NB4 (cell line): Measurements from ENCODE around the gene MAP2K6.

Source experiments
- DNase-seq: peaks from one replicate; pipeline ENCODE4 v3.0.0; 2010; ENCODE audit warnings: low read depth
- H3K4me3 ChIP-seq: one replicate; pipeline ENCODE4 v1.5.1; 2011; ENCODE audit warnings: mild to moderate bottlenecking, low read depth, low read length, moderate library complexity
- MYC ChIP-seq: IDR thresholded peaks from 2 replicates; pipeline ENCODE4 v1.6.1; 2011; ENCODE audit warnings: low read depth, low read length
- POLR2A ChIP-seq: IDR thresholded peaks from 2 replicates; pipeline ENCODE4 v1.6.1; 2011; ENCODE audit warnings: mild to moderate bottlenecking; ENCODE audit not compliant: insufficient read length; ENCODE audit errors: extremely low read depth
- TF ChIP-seq, protein P1 (sequence below): IDR thresholded peaks from 2 replicates; pipeline ENCODE4 v1.6.1; 2011; ENCODE audit warnings: low read depth, low read length
- TF ChIP-seq, protein P2 (sequence below): IDR thresholded peaks from one replicate; pipeline ENCODE4 v1.5.1; 2012; ENCODE audit warnings: low read depth, low read length

The MAP2K6 gene

DNA sequence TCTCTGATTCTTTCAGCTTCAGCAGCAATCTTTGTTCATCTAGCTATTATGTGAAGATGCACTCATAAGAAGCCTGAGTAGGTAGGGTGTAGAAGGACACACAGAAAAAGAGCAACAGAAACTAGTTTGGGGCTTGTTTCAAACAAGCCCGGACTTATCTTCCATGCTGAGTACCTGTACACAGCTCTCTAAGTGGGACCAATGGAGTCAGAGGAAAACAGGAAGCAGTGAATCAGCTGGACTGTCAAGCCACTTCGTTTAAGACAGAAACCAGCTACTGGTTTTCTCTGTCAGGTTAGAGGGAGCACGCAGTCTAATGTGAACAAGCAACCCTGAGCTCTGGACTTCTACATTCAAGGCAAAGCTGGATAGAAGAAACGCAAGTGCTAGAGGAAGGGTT lies 16.0 kb downstream of the MAP2K6 start:
- H3K4me3 ChIP-seq, result no peak overlapping the region
- DNase-seq, result peak; percentile 6
- TF ChIP-seq, protein P1, sequence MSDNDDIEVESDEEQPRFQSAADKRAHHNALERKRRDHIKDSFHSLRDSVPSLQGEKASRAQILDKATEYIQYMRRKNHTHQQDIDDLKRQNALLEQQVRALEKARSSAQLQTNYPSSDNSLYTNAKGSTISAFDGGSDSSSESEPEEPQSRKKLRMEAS, result no peak
- TF ChIP-seq MYC (no peak), POLR2A (no peak)
- TF ChIP-seq, protein P2, sequence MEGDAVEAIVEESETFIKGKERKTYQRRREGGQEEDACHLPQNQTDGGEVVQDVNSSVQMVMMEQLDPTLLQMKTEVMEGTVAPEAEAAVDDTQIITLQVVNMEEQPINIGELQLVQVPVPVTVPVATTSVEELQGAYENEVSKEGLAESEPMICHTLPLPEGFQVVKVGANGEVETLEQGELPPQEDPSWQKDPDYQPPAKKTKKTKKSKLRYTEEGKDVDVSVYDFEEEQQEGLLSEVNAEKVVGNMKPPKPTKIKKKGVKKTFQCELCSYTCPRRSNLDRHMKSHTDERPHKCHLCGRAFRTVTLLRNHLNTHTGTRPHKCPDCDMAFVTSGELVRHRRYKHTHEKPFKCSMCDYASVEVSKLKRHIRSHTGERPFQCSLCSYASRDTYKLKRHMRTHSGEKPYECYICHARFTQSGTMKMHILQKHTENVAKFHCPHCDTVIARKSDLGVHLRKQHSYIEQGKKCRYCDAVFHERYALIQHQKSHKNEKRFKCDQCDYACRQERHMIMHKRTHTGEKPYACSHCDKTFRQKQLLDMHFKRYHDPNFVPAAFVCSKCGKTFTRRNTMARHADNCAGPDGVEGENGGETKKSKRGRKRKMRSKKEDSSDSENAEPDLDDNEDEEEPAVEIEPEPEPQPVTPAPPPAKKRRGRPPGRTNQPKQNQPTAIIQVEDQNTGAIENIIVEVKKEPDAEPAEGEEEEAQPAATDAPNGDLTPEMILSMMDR, result no peak

DNA sequence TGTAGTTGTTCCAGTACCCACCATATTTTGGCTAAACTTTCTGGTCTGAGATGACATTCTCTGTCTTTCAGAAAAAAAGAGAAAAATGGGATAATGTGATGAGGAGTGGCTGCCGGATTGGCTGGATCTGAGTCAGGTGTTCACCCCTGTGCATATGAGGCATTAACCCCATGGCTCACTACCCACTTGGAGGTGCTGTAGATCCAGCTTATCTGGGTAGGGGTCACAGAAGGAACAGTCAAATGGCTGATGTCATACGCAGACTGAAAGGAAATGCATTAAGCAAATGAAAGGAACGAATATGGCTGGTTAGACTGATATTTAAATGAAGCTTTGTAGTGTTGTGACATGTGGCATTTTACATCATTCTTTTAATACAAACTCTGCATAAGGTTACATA lies 17.3 kb downstream of the MAP2K6 start:
- H3K4me3 ChIP-seq, result no peak overlapping the region
- TF ChIP-seq, protein P1, result no peak
- TF ChIP-seq POLR2A (no peak), MYC (no peak)
- TF ChIP-seq, protein P2, result no peak
- DNase-seq, result no peak

DNA sequence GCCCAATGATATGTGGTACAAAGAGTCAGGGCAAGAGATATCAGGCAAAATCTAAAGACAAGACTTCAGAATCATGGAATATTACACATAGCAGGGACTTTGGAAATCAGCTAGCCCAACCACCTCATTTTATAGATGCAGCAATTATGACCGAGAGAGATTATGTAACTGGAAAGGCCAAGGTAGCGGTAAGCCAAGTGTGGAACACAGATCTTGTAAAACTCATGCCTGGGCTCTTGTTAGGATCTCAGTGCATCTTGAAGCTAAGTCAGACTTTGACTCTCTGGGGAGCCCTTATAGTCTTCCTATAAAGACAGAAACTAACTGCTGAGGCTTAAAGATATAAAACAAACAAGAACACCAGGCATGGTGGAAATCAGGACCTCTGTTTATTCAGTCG lies 18.6 kb downstream of the MAP2K6 start:
- no peak for DNase-seq
- TF ChIP-seq, protein P2, result no peak
- TF ChIP-seq, protein P1, result no peak
- TF ChIP-seq MYC (no peak), POLR2A (no peak)

DNA sequence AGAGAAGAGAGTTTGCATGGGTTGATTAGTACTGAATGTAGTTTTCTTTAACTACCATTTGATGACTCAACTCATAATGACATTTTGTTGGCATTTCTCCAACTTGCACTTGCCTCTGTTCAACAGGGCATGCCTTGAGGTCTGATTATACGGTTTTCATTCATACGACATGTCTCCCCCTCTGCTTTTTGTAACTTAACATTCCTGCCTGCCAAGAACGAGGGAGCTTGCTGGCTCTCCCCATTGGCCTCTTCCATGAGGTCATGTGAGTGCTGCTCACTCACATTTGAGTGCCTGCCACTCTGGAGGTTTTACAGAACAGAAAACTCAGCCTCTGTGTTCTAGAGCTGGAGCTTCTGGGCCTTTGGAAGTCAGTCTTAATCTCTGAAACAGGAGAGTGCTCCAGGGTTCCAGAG lies 19.7 kb downstream of the MAP2K6 start:
- no peak overlapping the region for H3K4me3 ChIP-seq
- no peak for DNase-seq
- TF ChIP-seq, protein P2, result no peak

More for the DNA sequence above, 18.6 kb downstream of the MAP2K6 start:
- H3K4me3 ChIP-seq, result no peak overlapping the region

DNA sequence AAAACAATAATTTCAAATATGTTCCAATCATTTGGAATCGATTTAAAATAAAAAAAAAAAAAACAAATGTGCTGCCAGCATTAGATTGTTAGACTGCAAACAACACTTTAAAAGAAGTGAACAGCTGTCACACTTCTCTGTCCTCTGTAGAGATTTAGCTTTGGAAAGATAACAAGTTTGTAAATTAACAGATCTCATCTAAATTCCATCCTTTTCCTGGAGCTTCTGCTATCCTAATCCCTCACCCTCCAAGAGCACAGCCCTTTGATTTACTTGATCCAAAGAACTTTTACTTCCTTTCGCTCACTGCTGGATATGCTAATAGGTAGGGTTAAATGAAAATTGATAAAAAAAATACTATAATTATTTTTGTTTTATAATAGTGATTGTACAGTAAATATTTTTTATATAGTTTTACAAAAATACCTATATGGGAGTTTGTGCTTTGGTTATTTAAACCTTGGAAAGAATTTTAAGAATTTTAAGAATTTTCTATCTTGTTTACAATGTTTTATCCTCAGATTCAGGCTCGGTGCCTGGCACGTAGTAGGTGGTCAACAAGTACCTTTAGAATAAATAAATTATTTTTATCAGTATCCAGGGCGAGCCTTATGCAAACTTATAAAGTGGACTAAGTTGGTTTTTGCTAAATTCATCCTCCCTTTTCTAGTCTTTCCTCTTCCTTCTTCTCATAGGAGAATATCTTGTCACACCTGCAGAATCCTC lies 21.6 kb downstream of the MAP2K6 start:
- no peak for DNase-seq
- no peak for TF ChIP-seq POLR2A
- TF ChIP-seq, protein P2, result no peak
- TF ChIP-seq, protein P1, result no peak
- TF ChIP-seq MYC, result no peak
- H3K4me3 ChIP-seq, result no peak overlapping the region

DNA sequence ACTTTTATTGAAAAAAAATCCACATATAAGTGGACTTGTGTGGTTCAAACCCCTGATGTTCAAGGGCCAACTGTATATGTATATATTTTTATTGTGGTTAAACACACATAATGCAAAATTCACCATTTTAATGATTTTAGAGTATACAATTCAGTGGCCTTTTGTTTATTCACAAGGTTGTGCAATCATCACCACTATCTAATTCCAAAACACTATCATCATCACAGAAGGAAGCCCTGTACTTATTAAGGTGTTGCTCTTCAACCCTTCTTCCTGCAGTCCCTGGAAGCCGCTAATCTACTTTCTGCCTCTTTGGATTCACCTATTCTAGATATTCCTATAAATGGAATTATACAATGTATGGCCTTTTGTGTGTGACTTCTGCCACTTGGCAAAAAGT lies 23.0 kb downstream of the MAP2K6 start:
- no peak for DNase-seq
- TF ChIP-seq MYC (no peak), POLR2A (no peak)
- TF ChIP-seq, protein P2, result no peak
- TF ChIP-seq, protein P1, result no peak
- no peak overlapping the region for H3K4me3 ChIP-seq
